A549 (cell line): ENCODE results near the gene RYR1.

Experiments
- MAFK ChIP-seq: fragments of 450-650 bp; IDR thresholded peaks from 2 replicates; pipeline ENCODE4 v1.6.1; 2014; ENCODE audit not compliant: partially characterized antibody
- MYC ChIP-seq: IDR thresholded peaks from 2 replicates; pipeline ENCODE4 v1.6.1; 2012; ENCODE audit warnings: mild to moderate bottlenecking, inconsistent platforms, low read length, improper control_type of control experiment, borderline replicate concordance

DNA sequence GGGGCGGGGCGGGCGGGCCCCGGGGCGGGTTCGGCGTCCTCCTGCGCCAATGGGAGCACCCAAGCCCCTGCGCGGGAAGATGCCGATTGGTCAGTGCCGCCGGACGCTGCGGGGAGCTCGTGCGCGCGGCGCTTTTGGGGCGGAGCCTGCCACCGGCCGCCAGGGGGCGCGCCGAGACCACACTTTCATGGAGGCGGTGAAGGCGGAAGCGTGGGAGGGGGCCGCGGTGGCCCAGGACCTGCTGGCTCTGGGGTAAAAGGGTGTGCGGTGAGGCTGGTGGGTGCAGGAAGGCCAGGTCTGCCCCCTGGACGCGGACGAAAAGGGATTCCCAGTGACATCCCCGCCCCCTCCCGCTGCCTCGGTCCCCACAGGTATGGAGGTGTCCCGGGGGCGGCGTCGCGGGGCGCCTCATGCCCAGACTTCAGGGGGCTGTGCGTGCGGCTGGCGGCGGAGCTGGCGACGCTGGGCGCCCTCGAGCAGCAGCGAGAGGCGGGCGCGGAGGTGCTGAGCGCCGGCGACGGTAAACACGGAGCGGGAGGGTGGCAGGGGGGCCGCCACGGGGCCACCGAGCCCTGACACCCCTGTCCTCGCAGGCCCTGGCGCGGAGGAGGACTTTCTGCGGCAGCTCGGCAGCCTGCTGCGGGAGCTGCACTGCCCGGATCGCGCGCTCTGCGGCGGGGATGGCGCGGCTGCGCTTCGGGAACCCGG is 30.4 kb upstream of the RYR1 start, which contains the start of gene FAM98C:
- no peak for TF ChIP-seq MAFK
- TF ChIP-seq MYC, result peak; percentile 85
